Activated CD4-positive, alpha-beta T cell treated with anti-CD3 and anti-CD28 coated beads, Interleukin-2, amount 50 U/mL, for 24 hours (primary cell): Measurements from ENCODE around the gene WDCP.

Source experiments
- DNase-seq, 2 donors: peaks; one replicate each; pipeline ENCODE4 v3.0.0-alpha.2; 2020; ENCODE audit warnings: low read depth in 1 of 2, low spot score in 1 of 2

WDCP gene

DNA sequence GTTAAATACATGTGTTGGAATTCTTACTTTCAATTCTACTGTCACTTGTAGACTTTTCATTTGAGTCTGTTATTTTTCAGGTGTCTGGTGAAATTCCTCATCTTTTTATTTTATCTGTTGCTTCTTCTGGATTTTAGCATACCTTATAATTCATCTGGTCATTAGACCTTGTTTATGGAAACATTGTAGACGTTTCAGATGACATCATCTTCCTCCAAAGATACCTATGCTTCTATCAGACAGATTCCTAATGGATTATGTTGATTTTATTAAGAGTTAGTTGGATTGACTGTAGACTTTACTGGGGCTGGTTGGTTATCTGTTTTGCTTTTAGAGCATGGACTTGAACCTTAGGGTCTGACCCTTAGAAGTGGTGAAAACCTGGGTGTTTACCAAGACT, 52.6 kb downstream of the WDCP start:
- no peak for DNase-seq

DNA sequence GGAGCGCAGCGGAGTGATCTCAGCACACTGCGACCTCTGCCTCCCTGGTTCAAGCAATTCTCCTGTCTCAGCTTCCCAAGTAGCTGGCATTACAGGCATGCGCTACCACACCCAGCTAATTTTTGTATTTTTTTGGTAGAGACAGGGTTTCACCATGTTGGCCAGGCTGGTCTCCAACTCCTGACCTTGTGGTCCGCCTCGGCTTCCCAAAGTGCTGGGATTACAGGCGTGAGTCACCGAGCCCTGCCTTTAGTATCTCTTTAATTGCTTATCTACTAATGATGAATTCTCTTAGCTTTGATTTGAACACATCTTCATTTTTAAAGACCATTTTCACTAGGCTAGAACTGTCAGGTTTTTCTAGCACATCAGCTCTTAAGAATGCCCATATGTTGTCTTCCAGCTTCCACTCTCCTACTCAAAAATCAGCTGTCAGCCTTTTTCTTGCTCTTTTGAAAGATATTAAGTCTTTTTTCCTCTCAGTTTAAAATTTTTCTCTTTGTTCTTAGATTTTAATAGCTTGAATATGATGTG, 53.4 kb downstream of the WDCP start:
- DNase-seq = no peak

DNA sequence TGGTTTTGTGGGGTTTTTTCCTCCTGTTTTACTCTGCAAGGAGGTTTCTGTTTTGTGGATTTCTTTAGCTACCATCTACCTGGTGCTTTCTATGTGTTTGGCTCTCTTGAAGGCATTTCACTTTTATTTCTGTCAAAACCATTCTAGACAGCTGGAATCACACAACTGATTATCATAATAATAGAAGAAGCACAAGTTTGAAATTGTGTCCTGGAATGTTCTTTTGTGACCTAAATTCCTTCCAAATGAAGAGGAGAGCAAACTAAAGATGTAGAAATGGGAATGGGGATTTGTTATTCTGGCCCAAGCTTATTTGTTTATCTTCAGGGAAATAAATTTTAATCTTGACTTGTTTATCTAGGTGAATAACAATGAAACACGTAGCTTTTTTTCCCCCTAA, 54.3 kb downstream of the WDCP start:
- no peak for DNase-seq

DNA sequence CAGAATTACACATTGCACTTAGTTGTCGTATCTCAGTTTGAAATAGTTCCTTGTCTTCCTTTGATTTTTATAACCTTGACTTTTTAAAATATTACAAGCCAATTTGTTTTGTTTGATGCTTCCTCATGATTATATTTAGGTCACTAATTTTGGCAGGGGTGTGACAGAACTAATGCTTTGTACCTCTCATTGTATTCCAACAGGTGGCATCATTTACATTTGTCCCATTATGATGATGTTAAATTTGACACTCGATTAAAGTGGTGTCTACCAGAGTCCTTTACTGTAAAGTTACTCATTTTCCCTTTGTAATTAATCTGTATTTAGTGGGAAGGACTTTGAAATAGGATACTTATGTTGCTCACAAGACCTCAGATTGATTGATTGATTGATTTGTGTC, 58.8 kb downstream of the WDCP start:
- DNase-seq = no peak
